HL-60 (cell line): ENCODE data around the gene HTN1.

ENCODE experiments used
- DNase-seq, 2 experiments: peaks; one replicate each; pipeline ENCODE4 v3.0.0-alpha.2; 2010 to 2020; ENCODE audit warnings: low read depth in 1 of 2, low spot score in 1 of 2
- H3K27ac ChIP-seq: fragments of 250-450 bp; sonication (Bioruptor Pico); replicated peaks from 2 replicates; pipeline ENCODE4 v1.5.1; 2020; ENCODE audit warnings: mild to moderate bottlenecking, moderate library complexity
- H3K27me3 ChIP-seq: fragments of 250-450 bp; sonication (Bioruptor Pico); 2 replicates; pipeline ENCODE4 v1.5.1; 2021; ENCODE audit warnings: mild to moderate bottlenecking, moderate library complexity; ENCODE audit not compliant: insufficient read depth, poor library complexity, severe bottlenecking
- H3K4me3 ChIP-seq: replicated peaks from 2 replicates; pipeline ENCODE4 v1.5.1; 2011; ENCODE audit warnings: mild to moderate bottlenecking, control low read depth, low read length; ENCODE audit not compliant: insufficient read depth
- CTCF ChIP-seq: IDR thresholded peaks from one replicate; pipeline ENCODE4 v1.5.1; 2011; ENCODE audit warnings: low read length, control low read depth, inconsistent platforms; ENCODE audit not compliant: insufficient read depth
- GABPA ChIP-seq: IDR thresholded peaks from 2 replicates; pipeline ENCODE4 v1.6.1; 2012; ENCODE audit warnings: low read depth
- POLR2AphosphoS5 ChIP-seq: IDR thresholded peaks from 2 replicates; pipeline ENCODE4 v1.6.1; 2012; ENCODE audit warnings: low read depth
- SPI1 ChIP-seq: IDR thresholded peaks from 2 replicates; pipeline ENCODE4 v1.6.1; 2012; ENCODE audit warnings: low read depth, mild to moderate bottlenecking, borderline replicate concordance
- TF ChIP-seq, protein P1 (sequence below): IDR thresholded peaks from 2 replicates; pipeline ENCODE4 v1.6.1; 2012; ENCODE audit warnings: low read depth; ENCODE audit not compliant: insufficient replicate concordance

The HTN1 gene

GRCh38 chr4:70062000-70062399 is 11.8 kb downstream of the HTN1 start:
- TF ChIP-seq SPI1 (no peak), CTCF (no peak), GABPA (no peak), POLR2AphosphoS5 (no peak)
- TF ChIP-seq, protein P1, sequence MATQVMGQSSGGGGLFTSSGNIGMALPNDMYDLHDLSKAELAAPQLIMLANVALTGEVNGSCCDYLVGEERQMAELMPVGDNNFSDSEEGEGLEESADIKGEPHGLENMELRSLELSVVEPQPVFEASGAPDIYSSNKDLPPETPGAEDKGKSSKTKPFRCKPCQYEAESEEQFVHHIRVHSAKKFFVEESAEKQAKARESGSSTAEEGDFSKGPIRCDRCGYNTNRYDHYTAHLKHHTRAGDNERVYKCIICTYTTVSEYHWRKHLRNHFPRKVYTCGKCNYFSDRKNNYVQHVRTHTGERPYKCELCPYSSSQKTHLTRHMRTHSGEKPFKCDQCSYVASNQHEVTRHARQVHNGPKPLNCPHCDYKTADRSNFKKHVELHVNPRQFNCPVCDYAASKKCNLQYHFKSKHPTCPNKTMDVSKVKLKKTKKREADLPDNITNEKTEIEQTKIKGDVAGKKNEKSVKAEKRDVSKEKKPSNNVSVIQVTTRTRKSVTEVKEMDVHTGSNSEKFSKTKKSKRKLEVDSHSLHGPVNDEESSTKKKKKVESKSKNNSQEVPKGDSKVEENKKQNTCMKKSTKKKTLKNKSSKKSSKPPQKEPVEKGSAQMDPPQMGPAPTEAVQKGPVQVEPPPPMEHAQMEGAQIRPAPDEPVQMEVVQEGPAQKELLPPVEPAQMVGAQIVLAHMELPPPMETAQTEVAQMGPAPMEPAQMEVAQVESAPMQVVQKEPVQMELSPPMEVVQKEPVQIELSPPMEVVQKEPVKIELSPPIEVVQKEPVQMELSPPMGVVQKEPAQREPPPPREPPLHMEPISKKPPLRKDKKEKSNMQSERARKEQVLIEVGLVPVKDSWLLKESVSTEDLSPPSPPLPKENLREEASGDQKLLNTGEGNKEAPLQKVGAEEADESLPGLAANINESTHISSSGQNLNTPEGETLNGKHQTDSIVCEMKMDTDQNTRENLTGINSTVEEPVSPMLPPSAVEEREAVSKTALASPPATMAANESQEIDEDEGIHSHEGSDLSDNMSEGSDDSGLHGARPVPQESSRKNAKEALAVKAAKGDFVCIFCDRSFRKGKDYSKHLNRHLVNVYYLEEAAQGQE: no peak
- DNase-seq: no peak
- no peak overlapping the region for H3K4me3 ChIP-seq
- no peaks in the 10 kb centered on the region for H3K27me3 ChIP-seq
- H3K27ac ChIP-seq: no peak overlapping the region

GRCh38 chr4:70080205-70080604 is 30.0 kb downstream of the HTN1 start:
- TF ChIP-seq, protein P1: no peak
- TF ChIP-seq POLR2AphosphoS5: no peak
- TF ChIP-seq SPI1: no peak
- TF ChIP-seq GABPA: no peak
- no peak for TF ChIP-seq CTCF
- no peak for DNase-seq
- H3K27ac ChIP-seq: no peak overlapping the region
- H3K4me3 ChIP-seq: no peak overlapping the region
- no peaks in the 10 kb centered on the region for H3K27me3 ChIP-seq

GRCh38 chr4:70099206-70099605 is 49.0 kb downstream of the HTN1 start:
- no peak for DNase-seq
- Histone ChIP-seq H3K4me3 (no peak overlapping the region), H3K27ac (no peak overlapping the region), H3K27me3 (no peaks in the 10 kb centered on the region)
- TF ChIP-seq SPI1 (no peak), POLR2AphosphoS5 (no peak), CTCF (no peak), GABPA (no peak)
- TF ChIP-seq, protein P1: no peak
